AML-193 (cell line): ENCODE measurements around the gene PTPN3.

Source experiments
- DNase-seq, 2 experiments: peaks; one replicate each; lab custom pipeline; 2025; lab: John Stamatoyannopoulos, UW

PTPN3 gene

GRCh38 chr9:109336409-109336808 is 161.7 kb downstream of the PTPN3 start:
- no peak for DNase-seq

GRCh38 chr9:109335929-109336328 is 162.2 kb downstream of the PTPN3 start:
- DNase-seq, result peak; percentile 20 to 51

- DNase-seq, result no peak
These were observed 163.0 kb downstream of the PTPN3 start for GRCh38 chr9:109335121-109335520.

GRCh38 chr9:109331353-109331752 is 166.8 kb downstream of the PTPN3 start:
- DNase-seq, result no peak

- DNase-seq, result no peak
These were observed 168.4 kb downstream of the PTPN3 start for GRCh38 chr9:109329638-109330258.

- DNase-seq, result no peak
These were observed 169.0 kb downstream of the PTPN3 start for GRCh38 chr9:109328978-109329637.
